IPS-18c (cell line): ENCODE results near the gene TRIB2.
"Not testable (repeated sequence)": the region's sequence is repeated elsewhere in the genome, so short reads cannot be mapped to it uniquely, and the experiment has no call there.

Source experiments
- H3K4me3 ChIP-seq: 2 replicates; pipeline ENCODE4 v1.7.0; 2013; ENCODE audit warnings: low read depth, mild to moderate bottlenecking, low read length, moderate library complexity; ENCODE audit not compliant: insufficient read depth
- H3K9me3 ChIP-seq: one replicate; pipeline ENCODE4 v1.6.1; 2013; ENCODE audit warnings: mild to moderate bottlenecking, low read length, moderate library complexity; ENCODE audit not compliant: control insufficient read depth, insufficient read depth

Gene TRIB2

GRCh38 chr2:12716282-12717190, at the start of gene TRIB2:
Gene TRIB2 (plus strand): TSS chr2:12716936. CDS start chr2:12718308, 1,372 bp downstream.
- Histone ChIP-seq H3K9me3 (no peaks in the 10 kb centered on the region), H3K4me3 (peak within 1 kb of the TSS; percentile 78)

GRCh38 chr2:12669036-12669435, 47.7 kb upstream of the TRIB2 start:
- H3K4me3 ChIP-seq = no peak overlapping the region
- no peaks in the 10 kb centered on the region for H3K9me3 ChIP-seq

- Histone ChIP-seq H3K9me3 (no peaks in the 10 kb centered on the region), H3K4me3 (no peak overlapping the region)
These were observed 43.9 kb upstream of the TRIB2 start for GRCh38 chr2:12672711-12673315.

- H3K9me3 ChIP-seq = peaks cover 2% of the 10 kb centered on the region
- no peak overlapping the region for H3K4me3 ChIP-seq
These were observed 42.0 kb upstream of the TRIB2 start for GRCh38 chr2:12674644-12675328.

GRCh38 chr2:12675352-12675795, 41.4 kb upstream of the TRIB2 start:
- H3K4me3 ChIP-seq = no peak overlapping the region

GRCh38 chr2:12675801-12676200, 40.9 kb upstream of the TRIB2 start:
- Histone ChIP-seq H3K9me3 (peaks cover 7% of the 10 kb centered on the region), H3K4me3 (no peak overlapping the region)

More at GRCh38 chr2:12675352-12675795, 41.4 kb upstream of the TRIB2 start:
- H3K9me3 ChIP-seq = peaks cover 3% of the 10 kb centered on the region

GRCh38 chr2:12676771-12677170, 40.0 kb upstream of the TRIB2 start:
- Histone ChIP-seq H3K4me3 (no peak overlapping the region), H3K9me3 (peaks cover 7% of the 10 kb centered on the region)

GRCh38 chr2:12678186-12678585, 38.5 kb upstream of the TRIB2 start:
- Histone ChIP-seq H3K9me3 (peaks cover 7% of the 10 kb centered on the region), H3K4me3 (no peak overlapping the region)

- no peak overlapping the region for H3K4me3 ChIP-seq
- peaks cover 7% of the 10 kb centered on the region for H3K9me3 ChIP-seq
These were observed 37.1 kb upstream of the TRIB2 start for GRCh38 chr2:12679550-12680072.

- not testable (repeated sequence) for H3K9me3 ChIP-seq, H3K4me3 ChIP-seq
These were observed 36.6 kb upstream of the TRIB2 start for GRCh38 chr2:12680115-12680514.

GRCh38 chr2:12682017-12682416, 34.7 kb upstream of the TRIB2 start:
- H3K4me3 ChIP-seq = no peak overlapping the region
- H3K9me3 ChIP-seq = peaks cover 7% of the 10 kb centered on the region

GRCh38 chr2:12683457-12684100, 33.2 kb upstream of the TRIB2 start:
- Histone ChIP-seq H3K4me3 (no peak overlapping the region), H3K9me3 (peaks cover 7% of the 10 kb centered on the region)

GRCh38 chr2:12684471-12684936, 32.2 kb upstream of the TRIB2 start:
- H3K9me3 ChIP-seq = peaks cover 7% of the 10 kb centered on the region
- H3K4me3 ChIP-seq = no peak overlapping the region

- H3K9me3 ChIP-seq = peaks cover 5% of the 10 kb centered on the region
- no peak overlapping the region for H3K4me3 ChIP-seq
These were observed 31.6 kb upstream of the TRIB2 start for GRCh38 chr2:12685145-12685544.

GRCh38 chr2:12685956-12686355, 30.8 kb upstream of the TRIB2 start:
- Histone ChIP-seq H3K9me3 (no peaks in the 10 kb centered on the region), H3K4me3 (no peak overlapping the region)

- Histone ChIP-seq H3K9me3 (no peaks in the 10 kb centered on the region), H3K4me3 (no peak overlapping the region)
These were observed 29.9 kb upstream of the TRIB2 start for GRCh38 chr2:12686708-12687283.

- Histone ChIP-seq H3K4me3 (no peak overlapping the region), H3K9me3 (no peaks in the 10 kb centered on the region)
These were observed 28.6 kb upstream of the TRIB2 start for GRCh38 chr2:12688091-12688490.
